HG03354 (cell line): Measurements from ENCODE around the gene C2orf68.
"Not testable (repeated sequence)": the region's sequence is repeated elsewhere in the genome, so short reads cannot be mapped to it uniquely, and the experiment has no call there.

Experiments
- ATAC-seq: cut with Tn5 transposase; IDR thresholded peaks from one replicate; pipeline ENCODE4 v1.9.1; 2021; ENCODE audit warnings: mild to moderate bottlenecking; ENCODE audit not compliant: unreplicated experiment, poor library complexity, severe bottlenecking

C2orf68 gene

GRCh38 chr2:85600951-85601770 is 10.7 kb downstream of the C2orf68 start:
- ATAC-seq: no peak

DNA sequence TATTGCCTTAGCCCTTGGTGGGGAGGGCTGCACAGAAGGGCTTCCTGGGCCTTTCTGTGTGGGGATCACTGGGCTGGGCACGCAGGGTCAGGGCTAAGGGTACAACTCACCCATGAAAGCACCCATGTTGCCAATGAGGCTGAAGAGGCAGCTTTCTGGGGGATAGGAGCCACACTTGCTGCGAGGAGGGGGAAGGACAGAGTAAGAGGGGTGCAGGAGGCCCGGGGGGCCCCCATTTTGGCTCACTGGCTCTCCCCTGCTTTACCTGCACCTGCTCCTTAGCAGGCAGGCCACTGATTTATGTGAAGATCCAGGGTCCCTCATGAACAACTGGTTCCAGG is 11.7 kb downstream of the C2orf68 start:
- ATAC-seq: no peak

GRCh38 chr2:85599468-85600234 is 12.2 kb downstream of the C2orf68 start:
- ATAC-seq: no peak

- no peak for ATAC-seq
Measured at GRCh38 chr2:85598594-85599340, 13.1 kb downstream of the C2orf68 start.

GRCh38 chr2:85597241-85597640 is 14.6 kb downstream of the C2orf68 start:
- ATAC-seq: no peak

DNA sequence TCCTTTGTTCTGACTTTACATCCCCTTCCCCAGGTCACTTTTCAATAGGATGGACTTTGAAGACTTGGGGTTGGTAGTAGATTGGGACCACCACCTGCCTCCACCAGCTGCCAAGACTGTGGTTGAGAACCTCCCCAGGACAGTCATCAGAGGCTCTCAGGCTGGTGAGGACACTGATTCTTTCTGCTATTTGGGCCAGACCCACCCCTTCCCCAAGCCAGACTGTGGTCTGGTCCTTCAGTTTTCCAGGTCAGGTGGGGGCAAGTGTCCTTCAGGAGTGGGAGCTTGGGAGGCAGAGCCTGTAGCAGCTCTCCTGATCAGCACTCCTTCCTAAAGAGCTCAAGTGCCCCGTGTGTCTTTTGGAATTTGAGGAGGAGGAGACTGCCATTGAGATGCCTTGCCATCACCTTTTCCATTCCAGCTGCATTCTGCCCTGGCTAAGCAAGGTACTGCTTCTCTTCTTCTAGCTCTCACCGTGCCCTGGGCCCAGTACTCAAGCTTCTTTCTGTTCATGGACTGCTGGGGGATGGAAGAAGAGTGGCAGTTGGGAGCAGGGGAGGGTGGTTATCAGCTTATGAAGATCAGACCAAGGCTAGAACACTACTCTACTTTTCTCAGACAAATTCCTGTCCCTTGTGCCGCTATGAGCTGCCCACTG is 15.3 kb downstream of the C2orf68 start:
- ATAC-seq: no peak

GRCh38 chr2:85596026-85596333 is 15.9 kb downstream of the C2orf68 start:
- peak; percentile 3 for ATAC-seq

DNA sequence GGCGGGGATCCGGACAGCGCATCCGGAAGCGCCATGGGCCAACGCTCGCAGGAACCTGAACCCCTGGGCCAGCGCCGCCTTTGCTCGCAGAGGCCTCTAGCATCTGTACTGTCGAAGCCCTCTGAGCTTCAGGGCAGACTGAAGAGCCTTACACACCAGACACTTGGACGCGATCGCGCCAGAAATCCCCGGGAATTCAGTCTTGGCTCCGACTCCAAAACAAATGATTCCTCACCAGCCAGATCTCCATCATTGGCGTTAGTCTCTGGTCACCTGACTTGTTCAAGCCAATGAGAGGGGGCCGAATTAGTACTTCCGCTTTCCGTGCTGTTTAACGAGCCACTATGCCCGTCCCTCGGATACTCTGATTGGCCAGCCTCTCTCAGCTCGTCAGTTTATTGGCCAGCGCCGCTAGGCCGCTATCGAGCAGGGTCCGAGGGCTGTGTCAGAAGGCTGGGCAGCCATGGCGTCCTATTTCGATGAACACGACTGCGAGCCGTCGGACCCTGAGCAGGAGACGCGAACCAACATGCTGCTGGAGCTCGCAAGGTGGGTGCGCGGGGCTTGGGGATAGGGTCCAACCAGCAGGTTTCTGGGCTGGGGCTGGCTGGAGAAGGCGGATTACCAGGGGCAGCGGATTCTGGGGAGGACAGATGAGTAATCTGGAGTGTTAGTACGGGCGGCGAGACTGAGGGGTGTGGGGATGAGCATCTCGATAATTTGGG is 16.4 kb downstream of the C2orf68 start, which contains the start of gene RNF181:
RNF181 (plus strand) TSS at position 445 of the 725 bp plus-strand sequence; CDS start at position 464, 19 bp downstream.
- ATAC-seq: peak; percentile 99

- ATAC-seq: peak; percentile 0
Measured at GRCh38 chr2:85594715-85595300, 17.1 kb downstream of the C2orf68 start.

DNA sequence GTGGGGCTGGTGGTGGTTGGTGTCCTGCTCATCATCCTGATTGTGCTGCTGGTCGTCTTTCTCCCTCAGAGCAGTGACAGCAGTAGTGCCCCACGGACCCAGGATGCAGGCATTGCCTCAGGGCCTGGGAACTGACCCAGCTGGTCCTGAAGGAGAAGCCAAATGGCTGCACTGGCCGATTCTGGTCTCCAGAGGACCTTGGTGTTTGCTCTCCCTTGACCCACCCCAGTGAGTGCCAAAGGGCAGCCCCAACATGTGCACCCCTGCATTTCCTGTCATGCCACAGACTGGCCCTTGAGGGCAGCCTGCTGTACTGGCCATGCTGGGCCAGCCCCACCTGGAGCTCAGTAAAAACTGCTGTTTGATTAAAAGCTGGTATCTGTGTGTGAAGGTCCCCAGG is 18.8 kb downstream of the C2orf68 start:
- ATAC-seq: no peak

DNA sequence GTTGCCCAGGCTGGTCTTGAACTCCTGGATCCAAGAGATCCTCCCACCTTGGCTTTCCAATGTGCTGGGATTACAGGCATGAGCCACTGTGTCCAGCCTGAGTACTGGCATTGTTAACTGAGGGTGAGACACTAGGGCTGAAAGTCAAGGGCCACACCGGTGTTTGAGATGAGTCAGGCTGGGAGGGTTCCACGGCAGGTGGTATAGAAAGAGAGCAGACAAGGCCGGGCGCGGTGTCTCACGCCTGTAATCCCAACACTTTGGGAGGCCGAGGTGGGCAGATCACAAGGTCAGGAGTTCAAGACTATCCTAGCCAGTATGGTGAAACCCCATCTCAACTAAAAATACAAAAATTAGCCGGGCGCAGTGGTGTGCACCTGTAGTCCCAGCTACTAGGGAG is 19.6 kb downstream of the C2orf68 start:
- ATAC-seq: not testable (repeated sequence)

- ATAC-seq: no peak
Measured at GRCh38 chr2:85591563-85591962, 20.3 kb downstream of the C2orf68 start.

GRCh38 chr2:85590950-85591349 is 20.9 kb downstream of the C2orf68 start:
- ATAC-seq: no peak

GRCh38 chr2:85589982-85590791 is 21.7 kb downstream of the C2orf68 start:
- ATAC-seq: no peak

DNA sequence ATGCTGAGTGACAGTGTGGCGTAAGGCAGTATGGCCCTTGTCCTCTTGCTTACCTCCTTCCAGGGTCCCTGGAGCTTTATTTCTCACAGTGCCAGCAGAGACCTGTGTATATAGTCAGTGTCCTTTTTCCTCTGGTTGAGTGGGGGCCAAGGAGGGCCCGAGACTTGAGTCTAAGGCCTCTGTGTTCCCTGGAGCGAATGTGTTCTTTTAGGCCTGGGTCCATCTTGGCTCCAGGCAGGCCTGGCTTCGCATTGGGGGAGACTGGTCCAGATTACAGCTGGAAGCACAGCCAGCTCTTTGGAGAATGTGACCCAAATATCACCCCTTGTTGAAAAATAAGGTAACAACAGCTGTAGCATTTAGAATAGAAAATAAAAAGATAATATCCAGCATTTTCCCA is 22.7 kb downstream of the C2orf68 start:
- no peak for ATAC-seq

- ATAC-seq: no peak
Measured at GRCh38 chr2:85588645-85589044, 23.2 kb downstream of the C2orf68 start.

DNA sequence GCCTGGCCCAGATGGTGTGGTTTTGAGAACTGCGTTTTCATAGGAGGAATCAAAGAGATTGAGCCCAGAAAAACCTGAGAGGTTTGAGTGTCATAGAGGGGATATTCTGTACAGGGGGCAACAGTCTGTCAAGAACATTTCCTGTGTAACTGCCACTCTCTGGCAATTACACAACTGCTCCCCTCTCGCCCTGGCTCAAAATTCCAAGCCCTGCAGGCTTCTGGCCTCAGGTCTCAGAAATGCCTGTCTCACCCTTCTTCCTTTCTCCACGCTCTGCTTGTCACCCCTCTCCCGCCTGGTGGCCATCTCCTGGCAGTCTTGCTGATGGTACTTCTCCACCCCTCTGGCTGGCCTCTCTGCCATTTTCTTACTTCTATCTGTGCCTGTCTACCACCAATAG is 23.6 kb downstream of the C2orf68 start:
- no peak for ATAC-seq

DNA sequence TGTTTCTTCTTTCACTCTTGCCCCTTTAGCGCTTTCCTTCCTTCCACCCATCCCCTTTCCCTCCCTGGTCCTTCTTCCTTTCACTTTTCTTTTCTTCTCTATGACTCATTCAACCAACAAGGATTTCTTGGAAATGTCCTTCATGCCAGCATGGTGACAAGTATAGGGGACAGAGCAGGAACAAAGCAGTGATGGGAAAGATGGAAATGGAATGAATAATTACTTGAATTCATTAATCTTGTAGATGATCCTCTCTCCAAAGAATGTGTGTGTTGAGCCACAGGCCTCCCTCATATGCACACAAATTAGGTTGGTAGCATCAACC is 26.1 kb downstream of the C2orf68 start:
- ATAC-seq: no peak
